A673 (cell line): Measurements from ENCODE around the gene KLK3. TPM values are rescaled to one million over a fixed set of nuclear protein-coding genes. Genes with fewer than 3 reads are reported as not detected.

Experiments
- BruUV-seq: library from RNA; stranded (reverse); fragments of 400-500 nt; replicated peaks from 2 replicates; lab custom pipeline; 2021; lab: Mats Ljungman, UMichigan
- CTCF ChIA-PET: fragments of 300-600 bp; sonication (Branson Sonifier 250); formaldehyde crosslinking; loops from one replicate; lab custom pipeline; 2022; ENCODE audit warnings: antibody characterized with exemption; lab: Charles Lee
- POLR2A ChIA-PET: fragments of 300-600 bp; sonication (Branson Sonifier 250); formaldehyde crosslinking; loops from one replicate; lab custom pipeline; 2022; ENCODE audit warnings: antibody characterized with exemption; ENCODE audit not compliant: low non-redundant PET; lab: Charles Lee
- DNase-seq: peaks from one replicate; pipeline ENCODE4 v3.0.0-alpha.2; 2015; ENCODE audit warnings: low spot score
- H3K27ac ChIP-seq: fragments of 200-600 bp; sonication (generic); 2 replicates; pipeline ENCODE4 v1.5.1; 2016; ENCODE audit warnings: mixed run types, low read depth, mild to moderate bottlenecking, mixed read lengths, antibody characterized with exemption, low read length; ENCODE audit not compliant: poor library complexity, severe bottlenecking
- H3K27me3 ChIP-seq: fragments of 200-600 bp; sonication (generic); replicated peaks from 2 replicates; pipeline ENCODE4 v1.6.1; 2017; ENCODE audit warnings: mixed run types, low read depth, mild to moderate bottlenecking, mixed read lengths, antibody characterized with exemption, low read length; ENCODE audit not compliant: insufficient read depth, poor library complexity
- H3K36me3 ChIP-seq: fragments of 200-600 bp; sonication (generic); 2 replicates; pipeline ENCODE4 v1.6.1; 2016; ENCODE audit warnings: mixed run types, mild to moderate bottlenecking, mixed read lengths, antibody characterized with exemption, low read length; ENCODE audit not compliant: insufficient read depth, poor library complexity, severe bottlenecking
- H3K4me1 ChIP-seq: fragments of 200-600 bp; sonication (generic); 2 replicates; pipeline ENCODE4 v1.6.1; 2017; ENCODE audit warnings: mixed run types, mild to moderate bottlenecking, mixed read lengths, antibody characterized with exemption, low read length; ENCODE audit not compliant: insufficient read depth, poor library complexity, severe bottlenecking
- H3K4me3 ChIP-seq: fragments of 200-600 bp; sonication (generic); 2 replicates; pipeline ENCODE4 v1.5.1; 2016; ENCODE audit warnings: low read depth, mixed run types, mild to moderate bottlenecking, mixed read lengths, low read length; ENCODE audit not compliant: poor library complexity, severe bottlenecking
- H3K9me3 ChIP-seq: fragments of 200-600 bp; sonication (generic); 2 replicates; pipeline ENCODE4 v1.6.1; 2016; ENCODE audit warnings: mixed run types, low read depth, mild to moderate bottlenecking, mixed read lengths, antibody characterized with exemption, low read length; ENCODE audit not compliant: poor library complexity, severe bottlenecking
- CTCF ChIP-seq: fragments of 300-800, 200-600 bp; sonication (generic); conservative IDR thresholded peaks from 2 replicates; pipeline ENCODE4 v1.5.1; 2017; ENCODE audit warnings: low read depth, mild to moderate bottlenecking, antibody characterized with exemption, low read length, moderate library complexity, mixed read lengths
- EZH2 ChIP-seq: fragments of 200-600 bp; sonication (generic); IDR thresholded peaks from 2 replicates; pipeline ENCODE4 v1.6.1; 2017; ENCODE audit warnings: borderline replicate concordance, low read depth, mild to moderate bottlenecking, mixed read lengths, antibody characterized with exemption, low read length; ENCODE audit not compliant: poor library complexity, severe bottlenecking
- intact Hi-C: fragments of 100-400 bp; cut with micrococcal nuclease; formaldehyde crosslinking; loops from one replicate; pipeline ENCODE4 v1.10.0; 2022; ENCODE audit not compliant: unreplicated experiment
- total RNA-seq: library from RNA; stranded (reverse); gene quantifications from 2 replicates; pipeline ENCODE4 v1.2.3, GENCODE V29; 2021

The KLK3 gene
- total RNA-seq, 1 experiment from 2014 or later: not detected

- no peak overlapping the region for H3K4me3 ChIP-seq
- intact Hi-C loops: no loop called here
- H3K4me1 ChIP-seq: no peaks in the 10 kb centered on the region
- ChIA-PET POLR2A (no interaction called here), CTCF (no interaction called here)
- DNase-seq: no peak
- no peak overlapping the region for H3K27ac ChIP-seq
- no peak for TF ChIP-seq EZH2
- TF ChIP-seq CTCF: no peak
- H3K36me3 ChIP-seq: no peaks in the 10 kb centered on the region
- H3K27me3 ChIP-seq: peaks cover 10% of the 10 kb centered on the region
- no TSS peak for BruUV-seq
- no peaks in the 10 kb centered on the region for H3K9me3 ChIP-seq
These were observed 28.0 kb upstream of the KLK3 start for GRCh38 chr19:50826492-50827240.

- no TSS peak for BruUV-seq
- Histone ChIP-seq H3K4me1 (no peaks in the 10 kb centered on the region), H3K27ac (no peak overlapping the region), H3K36me3 (no peaks in the 10 kb centered on the region), H3K4me3 (no peak overlapping the region), H3K27me3 (peaks cover 9% of the 10 kb centered on the region), H3K9me3 (no peaks in the 10 kb centered on the region)
- intact Hi-C loops: no loop called here
- ChIA-PET POLR2A (no interaction called here), CTCF (no interaction called here)
- TF ChIP-seq EZH2 (no peak), CTCF (no peak)
- no peak for DNase-seq
These were observed 27.2 kb upstream of the KLK3 start for GRCh38 chr19:50827476-50827875.

GRCh38 chr19:50829801-50830200, 24.9 kb upstream of the KLK3 start:
- no peak overlapping the region for H3K4me3 ChIP-seq
- POLR2A ChIA-PET: no interaction called here
- CTCF ChIA-PET: no interaction called here

More at GRCh38 chr19:50829801-50830200, 24.9 kb upstream of the KLK3 start:
- Histone ChIP-seq H3K9me3 (no peaks in the 10 kb centered on the region), H3K27me3 (peaks cover 3% of the 10 kb centered on the region), H3K27ac (no peak overlapping the region), H3K4me1 (no peaks in the 10 kb centered on the region), H3K36me3 (no peaks in the 10 kb centered on the region)
- intact Hi-C loops: no loop called here
- BruUV-seq: no TSS peak
- TF ChIP-seq CTCF (no peak), EZH2 (no peak)
- no peak for DNase-seq
